Hematopoietic multipotent progenitor cell treated with erythropoietin and hydrocortisone succinate and interleukin-3 and kit ligand, for 8 days (in vitro differentiated cells): ENCODE measurements around the gene CCT3.
A peak's percentile ranks its signal among the peaks of the same experiment; 100 is the strongest.
"Not testable (repeated sequence)": the region's sequence is repeated elsewhere in the genome, so short reads cannot be mapped to it uniquely, and the experiment has no call there.

Experiments used
- DNase-seq: peaks from one replicate; pipeline ENCODE4 v3.0.0-alpha.2; 2015

CCT3 gene

GRCh38 chr1:156338180-156338976, at the start of gene CCT3, which contains the start of gene TSACC:
Gene CCT3 (minus strand): TSS chr1:156338292. CDS start chr1:156338184, 108 bp downstream.
Gene TSACC (plus strand): TSS chr1:156338526. CDS start chr1:156339758, 1,232 bp downstream.
- peak; percentile 100 for DNase-seq

- no peak for DNase-seq
Observed at GRCh38 chr1:156387870-156388173, 49.7 kb upstream of the CCT3 start.

GRCh38 chr1:156386949-156387869, 49.1 kb upstream of the CCT3 start:
- DNase-seq, result no peak

GRCh38 chr1:156386134-156386901, 48.2 kb upstream of the CCT3 start:
- no peak for DNase-seq

GRCh38 chr1:156385534-156386031, 47.5 kb upstream of the CCT3 start:
- peak; percentile 66 for DNase-seq

- DNase-seq, result no peak
Observed at GRCh38 chr1:156384658-156385057, 46.6 kb upstream of the CCT3 start.

GRCh38 chr1:156384007-156384406, 45.9 kb upstream of the CCT3 start:
- DNase-seq, result no peak

- peak; percentile 68 for DNase-seq
Observed at GRCh38 chr1:156383023-156383422, 44.9 kb upstream of the CCT3 start.

GRCh38 chr1:156382561-156382960, 44.5 kb upstream of the CCT3 start:
- DNase-seq, result no peak

GRCh38 chr1:156379420-156380165, 41.5 kb upstream of the CCT3 start:
- no peak for DNase-seq

- DNase-seq, result no peak
Observed at GRCh38 chr1:156378557-156378956, 40.5 kb upstream of the CCT3 start.

- no peak for DNase-seq
Observed at GRCh38 chr1:156376958-156377919, 39.1 kb upstream of the CCT3 start.

- no peak for DNase-seq
Observed at GRCh38 chr1:156376146-156376545, 38.1 kb upstream of the CCT3 start.

GRCh38 chr1:156373546-156373945, 35.5 kb upstream of the CCT3 start:
- no peak for DNase-seq

GRCh38 chr1:156372876-156373275, 34.8 kb upstream of the CCT3 start:
- DNase-seq, result no peak

- no peak for DNase-seq
Observed at GRCh38 chr1:156372265-156372586, 34.1 kb upstream of the CCT3 start.

GRCh38 chr1:156371553-156372264, 33.6 kb upstream of the CCT3 start:
- DNase-seq, result no peak

GRCh38 chr1:156369685-156370286, 31.7 kb upstream of the CCT3 start:
- DNase-seq, result not testable (repeated sequence)

- peak; percentile 20 for DNase-seq
Observed at GRCh38 chr1:156368889-156369684, 31.0 kb upstream of the CCT3 start, which contains the start of gene RHBG. Gene RHBG (plus strand): TSS chr1:156369211. CDS start chr1:156369250, 39 bp downstream.
